HUES48 (cell line): Measurements from ENCODE around the gene TMEM245.

Experiments
- H3K27ac ChIP-seq: one replicate; pipeline ENCODE4 v1.7.0; 2013; ENCODE audit warnings: low read depth, low read length, inconsistent platforms
- H3K27me3 ChIP-seq: 2 replicates; pipeline ENCODE4 v1.6.1; 2013; ENCODE audit warnings: mild to moderate bottlenecking, low read length; ENCODE audit not compliant: control insufficient read depth, insufficient read depth
- H3K36me3 ChIP-seq: 2 replicates; pipeline ENCODE4 v1.6.1; 2013; ENCODE audit warnings: low read length; ENCODE audit not compliant: control insufficient read depth, insufficient read depth
- H3K4me1 ChIP-seq: 2 replicates; pipeline ENCODE4 v1.6.1; 2013; ENCODE audit warnings: mild to moderate bottlenecking, low read length; ENCODE audit not compliant: control insufficient read depth, insufficient read depth
- H3K4me3 ChIP-seq: 2 replicates; pipeline ENCODE4 v1.5.1; 2013; ENCODE audit warnings: mild to moderate bottlenecking, low read depth, low read length
- H3K9ac ChIP-seq: 2 replicates; pipeline ENCODE4 v1.6.1; 2013; ENCODE audit warnings: mild to moderate bottlenecking, low read depth, low read length, moderate library complexity
- H3K9me3 ChIP-seq: 2 replicates; pipeline ENCODE4 v1.6.1; 2013; ENCODE audit warnings: low read length; ENCODE audit not compliant: control insufficient read depth, insufficient read depth

Gene TMEM245

DNA sequence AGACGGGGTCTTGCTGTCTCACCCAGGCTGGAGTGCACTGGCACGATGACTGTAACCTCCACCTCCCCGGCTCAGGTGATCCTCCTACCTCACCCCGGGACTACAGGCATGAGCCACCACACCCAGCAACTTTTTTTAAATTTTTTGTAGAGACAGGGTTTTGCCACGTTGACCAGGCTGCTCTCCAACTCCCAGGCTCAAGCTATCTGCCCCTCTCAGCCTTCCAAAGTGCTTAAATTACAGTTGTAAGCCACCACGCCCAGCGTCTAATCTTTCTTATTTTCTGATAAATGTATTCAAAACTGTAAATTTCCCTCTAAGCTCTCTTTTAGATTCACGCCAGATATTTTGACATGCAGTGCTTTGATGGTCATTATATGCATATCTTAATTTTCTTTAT lies 37.0 kb upstream of the TMEM245 start:
- no peaks in the 10 kb centered on the region for H3K4me1 ChIP-seq
- no peak overlapping the region for H3K4me3 ChIP-seq
- peaks cover 12% of the 10 kb centered on the region for H3K9me3 ChIP-seq
- no peaks in the 10 kb centered on the region for H3K27me3 ChIP-seq
- H3K27ac ChIP-seq, result no peak overlapping the region
- no peak overlapping the region for H3K9ac ChIP-seq
- no peaks in the 10 kb centered on the region for H3K36me3 ChIP-seq

DNA sequence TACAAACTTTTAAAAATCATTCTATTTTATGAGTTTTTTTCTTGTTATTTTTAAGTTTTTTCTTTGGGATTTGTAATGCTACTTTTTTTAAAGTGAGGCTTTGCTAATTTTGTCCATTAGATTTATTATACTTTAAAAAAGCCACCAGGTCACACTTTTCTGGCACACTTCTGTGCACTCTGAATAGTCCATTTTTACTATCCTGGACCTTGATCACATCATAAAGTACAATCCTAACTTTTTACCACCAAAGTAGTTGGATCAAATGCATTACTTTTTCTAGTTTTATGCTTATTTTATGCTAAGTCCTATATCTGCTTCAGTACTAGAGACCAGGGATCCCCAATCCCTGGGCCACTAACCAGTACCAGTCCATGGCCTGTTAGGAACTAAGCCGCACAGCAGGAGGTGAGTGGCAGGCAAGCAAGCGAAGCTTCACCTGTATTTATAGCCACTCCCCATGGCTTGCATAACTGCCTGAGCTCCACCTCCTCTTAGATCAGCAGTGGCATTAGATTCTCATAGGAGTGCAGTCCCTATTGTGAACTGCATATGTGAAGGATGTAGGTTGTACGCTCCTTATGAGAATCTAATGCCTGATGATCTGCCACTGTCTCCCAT lies 31.3 kb upstream of the TMEM245 start:
- H3K4me3 ChIP-seq, result no peak overlapping the region
- no peak overlapping the region for H3K27ac ChIP-seq
- no peaks in the 10 kb centered on the region for H3K4me1 ChIP-seq
- no peaks in the 10 kb centered on the region for H3K36me3 ChIP-seq
- H3K9ac ChIP-seq, result no peak overlapping the region
- H3K27me3 ChIP-seq, result no peaks in the 10 kb centered on the region
- H3K9me3 ChIP-seq, result peaks cover 18% of the 10 kb centered on the region

GRCh38 chr9:109149722-109150121 lies 30.0 kb upstream of the TMEM245 start:
- H3K9me3 ChIP-seq, result peaks cover 18% of the 10 kb centered on the region

DNA sequence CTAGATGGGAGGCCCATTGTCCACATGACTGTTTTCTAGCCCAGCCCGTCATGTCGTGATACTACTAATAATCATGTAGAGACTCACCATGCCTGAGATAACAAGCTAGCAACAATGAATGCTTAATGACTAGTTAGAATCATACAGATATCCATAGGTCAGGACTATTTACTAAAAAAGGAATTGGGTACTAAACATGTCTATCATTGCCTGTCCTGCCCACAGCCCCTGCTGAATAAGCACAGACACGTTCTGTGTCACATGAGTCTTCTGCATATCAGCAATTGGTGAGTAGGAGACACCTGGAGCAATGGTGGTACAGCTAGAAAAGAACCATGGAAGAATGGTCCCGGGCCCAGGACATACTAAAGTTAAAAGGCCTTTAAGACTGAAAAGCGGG lies 29.3 kb upstream of the TMEM245 start:
- Histone ChIP-seq H3K27ac (no peak overlapping the region), H3K4me1 (no peaks in the 10 kb centered on the region), H3K9ac (no peak overlapping the region), H3K27me3 (no peaks in the 10 kb centered on the region), H3K36me3 (no peaks in the 10 kb centered on the region), H3K9me3 (peaks cover 18% of the 10 kb centered on the region), H3K4me3 (no peak overlapping the region)

More at GRCh38 chr9:109149722-109150121, 30.0 kb upstream of the TMEM245 start:
- Histone ChIP-seq H3K9ac (no peak overlapping the region), H3K4me3 (no peak overlapping the region), H3K27ac (no peak overlapping the region), H3K36me3 (no peaks in the 10 kb centered on the region), H3K27me3 (no peaks in the 10 kb centered on the region), H3K4me1 (no peaks in the 10 kb centered on the region)

GRCh38 chr9:109145051-109145450 lies 25.3 kb upstream of the TMEM245 start:
- no peaks in the 10 kb centered on the region for H3K27me3 ChIP-seq
- no peak overlapping the region for H3K4me3 ChIP-seq
- no peak overlapping the region for H3K27ac ChIP-seq
- no peaks in the 10 kb centered on the region for H3K9me3 ChIP-seq
- no peaks in the 10 kb centered on the region for H3K36me3 ChIP-seq
- no peaks in the 10 kb centered on the region; the same call in 1 of the 2 replicates for H3K4me1 ChIP-seq
- no peak overlapping the region for H3K9ac ChIP-seq

- H3K36me3 ChIP-seq, result no peaks in the 10 kb centered on the region
- H3K27me3 ChIP-seq, result no peaks in the 10 kb centered on the region
- no peak overlapping the region for H3K9ac ChIP-seq
- H3K4me3 ChIP-seq, result no peak overlapping the region
- no peak overlapping the region for H3K27ac ChIP-seq
- no peaks in the 10 kb centered on the region; the same call in 1 of the 2 replicates for H3K4me1 ChIP-seq
- H3K9me3 ChIP-seq, result no peaks in the 10 kb centered on the region
These were observed 24.3 kb upstream of the TMEM245 start for GRCh38 chr9:109143881-109144562.

GRCh38 chr9:109141375-109141774 lies 21.6 kb upstream of the TMEM245 start:
- Histone ChIP-seq H3K36me3 (no peaks in the 10 kb centered on the region), H3K27me3 (no peaks in the 10 kb centered on the region), H3K9ac (no peak overlapping the region), H3K27ac (no peak overlapping the region), H3K4me3 (no peak overlapping the region), H3K9me3 (no peaks in the 10 kb centered on the region), H3K4me1 (no peaks in the 10 kb centered on the region; the same call in 1 of the 2 replicates)

GRCh38 chr9:109139851-109140250 lies 20.1 kb upstream of the TMEM245 start:
- H3K9me3 ChIP-seq, result no peaks in the 10 kb centered on the region
- no peaks in the 10 kb centered on the region for H3K36me3 ChIP-seq
- H3K4me3 ChIP-seq, result no peak overlapping the region
- H3K27ac ChIP-seq, result no peak overlapping the region
- H3K27me3 ChIP-seq, result no peaks in the 10 kb centered on the region
- H3K4me1 ChIP-seq, result no peaks in the 10 kb centered on the region; the same call in 1 of the 2 replicates
- H3K9ac ChIP-seq, result no peak overlapping the region

GRCh38 chr9:109138421-109138820 lies 18.7 kb upstream of the TMEM245 start:
- H3K4me1 ChIP-seq, result no peaks in the 10 kb centered on the region; the same call in 1 of the 2 replicates
- no peak overlapping the region for H3K9ac ChIP-seq
- no peak overlapping the region for H3K27ac ChIP-seq
- no peak overlapping the region for H3K4me3 ChIP-seq
- no peaks in the 10 kb centered on the region for H3K36me3 ChIP-seq
- H3K9me3 ChIP-seq, result no peaks in the 10 kb centered on the region
- H3K27me3 ChIP-seq, result no peaks in the 10 kb centered on the region

DNA sequence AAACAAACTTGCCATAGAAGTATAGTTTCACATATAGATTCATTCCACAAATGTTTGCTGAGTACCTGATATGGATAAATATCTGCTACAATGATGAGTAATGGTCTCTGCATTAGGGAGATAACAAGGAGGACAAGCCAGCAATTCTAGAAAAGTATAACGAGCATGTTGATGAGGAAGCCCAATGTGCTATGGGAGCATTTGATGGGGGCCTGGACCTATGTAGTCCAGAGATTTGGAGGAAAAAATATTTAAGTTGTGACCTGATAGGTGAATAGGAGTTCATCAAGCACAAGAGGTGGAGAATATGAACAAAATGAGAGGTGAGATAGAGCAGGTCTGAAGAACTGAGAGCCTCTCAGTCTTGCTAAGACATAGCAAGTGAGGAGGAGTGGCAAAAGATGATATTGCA lies 14.4 kb upstream of the TMEM245 start:
- Histone ChIP-seq H3K36me3 (no peaks in the 10 kb centered on the region), H3K27ac (no peak overlapping the region), H3K9me3 (no peaks in the 10 kb centered on the region), H3K9ac (no peak overlapping the region), H3K4me1 (no peaks in the 10 kb centered on the region), H3K27me3 (no peaks in the 10 kb centered on the region), H3K4me3 (no peak overlapping the region)

DNA sequence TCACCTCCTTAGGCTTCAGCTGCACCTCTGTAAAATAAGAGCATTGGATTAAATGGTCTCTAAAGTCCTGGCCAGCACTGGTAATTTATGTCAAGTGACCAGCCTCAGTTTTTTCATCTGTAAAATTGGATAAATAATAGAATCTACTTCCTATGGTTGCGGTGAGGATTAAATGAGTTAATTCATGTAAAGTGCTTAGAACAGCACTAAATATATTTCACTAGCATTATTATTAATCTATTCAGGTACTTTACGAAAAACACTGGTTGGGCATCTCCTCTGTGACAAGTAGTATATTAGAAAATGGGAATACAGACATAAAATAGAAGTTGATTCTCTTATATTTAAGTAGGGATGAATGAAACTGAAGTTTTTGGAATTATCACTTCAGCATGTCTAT lies 13.8 kb upstream of the TMEM245 start:
- no peaks in the 10 kb centered on the region for H3K27me3 ChIP-seq
- H3K9ac ChIP-seq, result no peak overlapping the region
- no peaks in the 10 kb centered on the region for H3K4me1 ChIP-seq
- no peak overlapping the region for H3K4me3 ChIP-seq
- H3K27ac ChIP-seq, result no peak overlapping the region
- H3K9me3 ChIP-seq, result no peaks in the 10 kb centered on the region
- no peaks in the 10 kb centered on the region for H3K36me3 ChIP-seq
